Panc1 (cell line): ENCODE data around the gene ANO6.

Source experiments
- POLR2AphosphoS5 ChIP-seq: IDR thresholded peaks from 2 replicates; pipeline ENCODE4 v1.6.1; 2012; ENCODE audit warnings: mild to moderate bottlenecking, low read depth, low read length, moderate library complexity
- REST ChIP-seq, 2 experiments: IDR thresholded peaks; 2 replicates each; pipeline ENCODE4 v1.6.1; 2011 to 2012; ENCODE audit warnings: low read depth in 2 of 2, control low read depth in 1 of 2, low read length in 1 of 2, mild to moderate bottlenecking in 1 of 2, moderate library complexity in 1 of 2; ENCODE audit not compliant: insufficient read depth in 1 of 2
- SIN3A ChIP-seq: IDR thresholded peaks from 2 replicates; pipeline ENCODE4 v1.6.1; 2012; ENCODE audit warnings: low read depth, mild to moderate bottlenecking, low read length, moderate library complexity, borderline replicate concordance; ENCODE audit not compliant: insufficient read depth
- TCF7L2 ChIP-seq: IDR thresholded peaks from 2 replicates; pipeline ENCODE4 v1.6.1; 2011; ENCODE audit warnings: mild to moderate bottlenecking, low read depth, low read length, inconsistent platforms
- TF ChIP-seq, protein P1 (sequence below): fragments of 450-650 bp; IDR thresholded peaks from 2 replicates; pipeline ENCODE4 v1.5.1; 2017; ENCODE audit warnings: mild to moderate bottlenecking

DNA sequence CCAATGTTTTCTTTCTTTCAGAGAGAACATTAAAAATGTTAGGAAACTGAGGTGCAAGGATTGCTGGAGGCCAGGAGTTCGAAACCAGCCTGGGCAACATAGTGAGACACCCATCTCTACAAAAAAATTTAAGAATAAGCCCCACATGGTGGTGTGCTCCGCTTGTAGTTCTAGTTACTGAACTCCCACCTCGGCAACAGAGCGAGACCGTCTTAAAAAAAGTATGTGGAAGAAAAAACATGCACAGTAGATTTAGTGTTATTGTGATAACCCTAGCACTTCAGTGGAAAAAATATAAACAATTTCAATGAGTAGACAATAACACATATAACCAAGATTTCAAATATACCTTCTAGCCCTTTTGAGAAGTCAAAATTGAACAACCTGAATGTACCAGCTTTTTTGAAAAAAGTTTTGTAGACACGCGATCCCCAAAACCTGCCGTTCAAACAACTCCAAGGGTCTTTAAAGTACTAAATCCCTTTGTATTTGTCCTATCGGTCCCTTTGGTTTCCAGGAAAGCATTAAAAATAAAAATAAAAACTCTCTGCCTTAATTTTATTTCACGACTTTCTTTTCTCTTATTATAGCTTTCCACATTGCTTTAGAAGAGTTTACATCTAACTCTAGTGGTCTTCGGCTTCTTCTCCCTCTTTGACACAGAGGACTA, 1.0 kb upstream of the ANO6 start:
- TF ChIP-seq, protein P1, sequence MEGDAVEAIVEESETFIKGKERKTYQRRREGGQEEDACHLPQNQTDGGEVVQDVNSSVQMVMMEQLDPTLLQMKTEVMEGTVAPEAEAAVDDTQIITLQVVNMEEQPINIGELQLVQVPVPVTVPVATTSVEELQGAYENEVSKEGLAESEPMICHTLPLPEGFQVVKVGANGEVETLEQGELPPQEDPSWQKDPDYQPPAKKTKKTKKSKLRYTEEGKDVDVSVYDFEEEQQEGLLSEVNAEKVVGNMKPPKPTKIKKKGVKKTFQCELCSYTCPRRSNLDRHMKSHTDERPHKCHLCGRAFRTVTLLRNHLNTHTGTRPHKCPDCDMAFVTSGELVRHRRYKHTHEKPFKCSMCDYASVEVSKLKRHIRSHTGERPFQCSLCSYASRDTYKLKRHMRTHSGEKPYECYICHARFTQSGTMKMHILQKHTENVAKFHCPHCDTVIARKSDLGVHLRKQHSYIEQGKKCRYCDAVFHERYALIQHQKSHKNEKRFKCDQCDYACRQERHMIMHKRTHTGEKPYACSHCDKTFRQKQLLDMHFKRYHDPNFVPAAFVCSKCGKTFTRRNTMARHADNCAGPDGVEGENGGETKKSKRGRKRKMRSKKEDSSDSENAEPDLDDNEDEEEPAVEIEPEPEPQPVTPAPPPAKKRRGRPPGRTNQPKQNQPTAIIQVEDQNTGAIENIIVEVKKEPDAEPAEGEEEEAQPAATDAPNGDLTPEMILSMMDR = no peak
- no peak for TF ChIP-seq REST (IDR thresholded peaks at IDR 0.05; ENCODE audit: insufficient read depth in 1 of 2, low read depth in 2 of 2, low read length in 1 of 2)
- TF ChIP-seq TCF7L2 = no peak
- TF ChIP-seq SIN3A = no peak
- no peak; the same call in 1 of the 2 replicates for TF ChIP-seq POLR2AphosphoS5
